Astrocyte (in vitro differentiated cells and primary cell): ENCODE measurements around the gene EIF3L.

Experiments
- EZH2 ChIP-seq: IDR thresholded peaks from 2 replicates; pipeline ENCODE4 v1.6.1; 2012; ENCODE audit warnings: mild to moderate bottlenecking, low read length, inconsistent platforms; ENCODE audit not compliant: insufficient read depth
- TF ChIP-seq, protein P1 (sequence below): IDR thresholded peaks from 2 replicates; pipeline ENCODE4 v1.5.1; 2011; ENCODE audit warnings: low read depth, mild to moderate bottlenecking, inconsistent platforms, low read length, moderate library complexity; ENCODE audit not compliant: insufficient read depth

DNA sequence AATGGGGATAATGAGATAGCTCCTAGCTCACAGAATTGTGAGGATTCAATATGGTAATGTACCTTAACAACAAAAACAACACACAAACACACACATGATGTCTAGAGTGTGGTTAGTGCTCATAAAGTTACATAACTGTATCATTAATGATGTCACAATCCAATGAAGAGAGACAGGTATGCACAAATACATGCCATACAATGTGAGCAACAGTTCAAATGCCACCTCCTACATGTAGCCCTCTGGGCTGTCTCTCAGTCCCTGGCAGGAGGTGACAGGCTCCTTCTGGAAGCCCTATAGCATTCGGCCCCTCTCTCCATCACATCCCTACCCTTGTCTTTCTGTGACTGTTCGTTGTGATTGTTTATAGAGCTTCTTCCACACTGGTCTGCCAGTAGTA, 48.6 kb downstream of the EIF3L start:
- TF ChIP-seq, protein P1, sequence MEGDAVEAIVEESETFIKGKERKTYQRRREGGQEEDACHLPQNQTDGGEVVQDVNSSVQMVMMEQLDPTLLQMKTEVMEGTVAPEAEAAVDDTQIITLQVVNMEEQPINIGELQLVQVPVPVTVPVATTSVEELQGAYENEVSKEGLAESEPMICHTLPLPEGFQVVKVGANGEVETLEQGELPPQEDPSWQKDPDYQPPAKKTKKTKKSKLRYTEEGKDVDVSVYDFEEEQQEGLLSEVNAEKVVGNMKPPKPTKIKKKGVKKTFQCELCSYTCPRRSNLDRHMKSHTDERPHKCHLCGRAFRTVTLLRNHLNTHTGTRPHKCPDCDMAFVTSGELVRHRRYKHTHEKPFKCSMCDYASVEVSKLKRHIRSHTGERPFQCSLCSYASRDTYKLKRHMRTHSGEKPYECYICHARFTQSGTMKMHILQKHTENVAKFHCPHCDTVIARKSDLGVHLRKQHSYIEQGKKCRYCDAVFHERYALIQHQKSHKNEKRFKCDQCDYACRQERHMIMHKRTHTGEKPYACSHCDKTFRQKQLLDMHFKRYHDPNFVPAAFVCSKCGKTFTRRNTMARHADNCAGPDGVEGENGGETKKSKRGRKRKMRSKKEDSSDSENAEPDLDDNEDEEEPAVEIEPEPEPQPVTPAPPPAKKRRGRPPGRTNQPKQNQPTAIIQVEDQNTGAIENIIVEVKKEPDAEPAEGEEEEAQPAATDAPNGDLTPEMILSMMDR, result no peak
- no peak for TF ChIP-seq EZH2
